Gastroesophageal sphincter (tissue), 4 donors: Measurements from ENCODE around the gene FARS2. TPM values are rescaled to one million over a fixed set of nuclear protein-coding genes. Genes with fewer than 3 reads are reported as not detected.

Experiments used
- ATAC-seq: fragments of 150-250 bp; one replicate; pipeline ENCODE4 v1.9.1; 2016; ENCODE audit warnings: mild to moderate bottlenecking, moderate library complexity
- H3K27ac ChIP-seq, 4 donors: fragments of 200-600 bp; sonication (generic) in 3 of 4; 1 replicate in 3 of 4; 2 replicates in 1 of 4; pipeline ENCODE4 v1.5.1; 2016 to 2019
- H3K27me3 ChIP-seq: fragments of 200-600 bp; sonication (generic); one replicate; pipeline ENCODE4 v1.5.1; 2019
- H3K36me3 ChIP-seq, 2 donors: fragments of 200-600 bp; sonication (generic); one replicate each; pipeline ENCODE4 v1.5.1; 2019; ENCODE audit warnings: control low read depth in 1 of 2
- H3K4me1 ChIP-seq, 3 donors: fragments of 200-600 bp; sonication (generic); 1 replicate in 2 of 3; 2 replicates in 1 of 3; pipeline ENCODE4 v1.5.1; 2016 to 2019; ENCODE audit warnings: control low read depth in 2 of 3
- H3K4me3 ChIP-seq, 2 donors: fragments of 200-600 bp; sonication (generic); one replicate each; pipeline ENCODE4 v1.5.1; 2019; ENCODE audit warnings: mild to moderate bottlenecking in 1 of 2, moderate library complexity in 1 of 2
- H3K9me3 ChIP-seq, 3 donors: fragments of 200-600 bp; sonication (generic); one replicate each; pipeline ENCODE4 v1.5.1; 2017 to 2019; ENCODE audit warnings: control low read depth in 2 of 3
- EP300 ChIP-seq: sonication (generic); formaldehyde crosslinking; IDR thresholded peaks from one replicate; pipeline ENCODE4 v1.6.1; 2017; ENCODE audit warnings: antibody characterized with exemption, mild to moderate bottlenecking
- POLR2A ChIP-seq, 2 donors: fragments of 450-650 bp; IDR thresholded peaks; one replicate each; pipeline ENCODE4 v1.6.1; 2017; ENCODE audit warnings: antibody characterized with exemption in 2 of 2, mild to moderate bottlenecking in 2 of 2, moderate library complexity in 1 of 2
- POLR2AphosphoS5 ChIP-seq: sonication (generic); formaldehyde crosslinking; IDR thresholded peaks from one replicate; pipeline ENCODE4 v1.6.1; 2017; ENCODE audit warnings: antibody characterized with exemption
- WGBS, 2 donors: methylation state at CpG; one replicate each; pipeline ENCODE4 v1.1.5; 2018; ENCODE audit warnings: low coverage in 1 of 2; 5-methylcytosine and 5-hydroxymethylcytosine counted together
- total RNA-seq, 4 donors: library from RNA; depleted of rRNA; stranded (reverse); fragments of >200 nt; gene quantifications; one replicate each; pipeline ENCODE4 v1.1.0, GENCODE V29; 2016
- TF ChIP-seq, protein P1 (sequence below), 4 experiments: fragments of 200-600 bp in 2 of 4; fragments of 450-650 bp in 2 of 4; sonication (generic) in 1 of 4; IDR thresholded peaks; one replicate each; pipeline ENCODE4 v1.5.1; 2017 to 2019; ENCODE audit warnings: antibody characterized with exemption in 4 of 4, mild to moderate bottlenecking in 2 of 4, moderate library complexity in 2 of 4

Gene FARS2
- total RNA-seq, 4 donors from 2014 or later: 9.8 to 16.3 (median 14.4) TPM

DNA sequence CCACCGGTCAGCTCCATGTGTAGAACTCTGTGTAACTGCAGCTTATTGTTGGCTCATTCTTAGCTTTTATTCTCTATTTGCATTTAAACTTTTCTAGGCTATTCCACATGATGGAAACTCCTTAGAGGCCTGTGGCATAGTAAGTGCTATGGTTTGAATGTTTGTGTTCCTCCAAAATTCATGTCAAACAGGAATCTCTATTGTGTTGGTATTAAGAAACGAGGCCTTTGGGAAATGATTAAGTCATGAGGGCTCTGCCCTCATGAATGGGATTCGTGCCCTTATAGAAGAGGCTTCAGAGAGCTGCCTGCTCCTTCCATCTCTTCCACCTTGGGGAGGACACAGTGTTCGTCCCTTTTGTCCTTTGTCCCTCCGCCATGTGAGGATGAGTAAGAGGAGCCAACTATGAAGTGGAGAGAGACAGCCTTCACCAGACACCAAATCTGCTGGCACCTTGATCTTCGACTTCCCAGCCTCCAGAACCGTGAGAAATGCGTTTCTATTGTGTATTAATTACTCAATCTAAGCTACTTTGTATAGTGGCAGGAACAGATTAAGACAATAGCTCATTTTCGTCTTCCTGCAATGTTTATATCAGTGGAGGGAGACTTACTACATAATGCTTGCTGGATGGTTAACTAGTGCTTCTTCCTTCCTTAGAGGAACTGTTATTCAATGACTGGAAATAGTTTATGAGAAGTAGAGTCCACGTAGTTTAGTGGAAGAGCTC, 361.1 kb downstream of the FARS2 start:
- no peak for ATAC-seq
- H3K27me3 ChIP-seq: no peaks in the 10 kb centered on the region
- no peak overlapping the region for H3K4me3 ChIP-seq
- peak overlapping the region in 1 of 4 donors; percentile 1 for H3K27ac ChIP-seq
- H3K9me3 ChIP-seq: no peaks in the 10 kb centered on the region
- TF ChIP-seq, protein P1, sequence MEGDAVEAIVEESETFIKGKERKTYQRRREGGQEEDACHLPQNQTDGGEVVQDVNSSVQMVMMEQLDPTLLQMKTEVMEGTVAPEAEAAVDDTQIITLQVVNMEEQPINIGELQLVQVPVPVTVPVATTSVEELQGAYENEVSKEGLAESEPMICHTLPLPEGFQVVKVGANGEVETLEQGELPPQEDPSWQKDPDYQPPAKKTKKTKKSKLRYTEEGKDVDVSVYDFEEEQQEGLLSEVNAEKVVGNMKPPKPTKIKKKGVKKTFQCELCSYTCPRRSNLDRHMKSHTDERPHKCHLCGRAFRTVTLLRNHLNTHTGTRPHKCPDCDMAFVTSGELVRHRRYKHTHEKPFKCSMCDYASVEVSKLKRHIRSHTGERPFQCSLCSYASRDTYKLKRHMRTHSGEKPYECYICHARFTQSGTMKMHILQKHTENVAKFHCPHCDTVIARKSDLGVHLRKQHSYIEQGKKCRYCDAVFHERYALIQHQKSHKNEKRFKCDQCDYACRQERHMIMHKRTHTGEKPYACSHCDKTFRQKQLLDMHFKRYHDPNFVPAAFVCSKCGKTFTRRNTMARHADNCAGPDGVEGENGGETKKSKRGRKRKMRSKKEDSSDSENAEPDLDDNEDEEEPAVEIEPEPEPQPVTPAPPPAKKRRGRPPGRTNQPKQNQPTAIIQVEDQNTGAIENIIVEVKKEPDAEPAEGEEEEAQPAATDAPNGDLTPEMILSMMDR (IDR thresholded peaks at IDR 0.05): no peak
- no peak for TF ChIP-seq POLR2A (IDR thresholded peaks at IDR 0.05)
- H3K4me1 ChIP-seq: no peaks in the 10 kb centered on the region
- peaks cover 0 to 7% of the 10 kb centered on the region in 2 donors for H3K36me3 ChIP-seq
- 73 to 81% methylated on average over 4 to 10 of the region's 10 CpGs for WGBS, 2 donors

DNA sequence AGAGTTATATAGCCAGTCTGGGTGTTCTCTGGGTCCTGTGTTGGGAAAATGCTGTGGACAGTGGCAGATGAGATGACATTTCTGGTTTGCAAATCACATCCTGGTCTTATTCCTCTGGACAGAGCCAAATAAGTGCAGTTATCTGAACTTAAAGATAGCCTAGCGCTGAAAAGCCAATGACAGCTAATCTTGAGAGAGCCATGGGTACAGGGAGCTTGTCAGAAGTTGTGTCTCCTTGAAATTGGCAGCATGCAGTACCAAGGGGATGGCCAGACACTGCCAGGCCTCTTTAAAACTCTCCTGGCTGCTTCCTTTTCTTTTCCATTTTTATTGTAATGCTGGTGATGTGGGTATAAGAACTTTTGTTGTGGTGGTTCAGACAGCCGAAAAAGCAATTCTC, 362.5 kb downstream of the FARS2 start:
- no peaks in the 10 kb centered on the region for H3K27me3 ChIP-seq
- H3K4me1 ChIP-seq: no peaks in the 10 kb centered on the region
- peaks cover 0 to 7% of the 10 kb centered on the region in 2 donors for H3K36me3 ChIP-seq
- no peaks in the 10 kb centered on the region for H3K9me3 ChIP-seq
- 86 to 100% methylated on average over 1 of the region's 2 CpGs for WGBS, 2 donors
- no peak overlapping the region for H3K27ac ChIP-seq
- no peak overlapping the region for H3K4me3 ChIP-seq
- TF ChIP-seq EP300 (no peak), POLR2AphosphoS5 (no peak), POLR2A (IDR thresholded peaks at IDR 0.05) (no peak)
- TF ChIP-seq, protein P1 (IDR thresholded peaks at IDR 0.05): no peak
- no peak for ATAC-seq

DNA sequence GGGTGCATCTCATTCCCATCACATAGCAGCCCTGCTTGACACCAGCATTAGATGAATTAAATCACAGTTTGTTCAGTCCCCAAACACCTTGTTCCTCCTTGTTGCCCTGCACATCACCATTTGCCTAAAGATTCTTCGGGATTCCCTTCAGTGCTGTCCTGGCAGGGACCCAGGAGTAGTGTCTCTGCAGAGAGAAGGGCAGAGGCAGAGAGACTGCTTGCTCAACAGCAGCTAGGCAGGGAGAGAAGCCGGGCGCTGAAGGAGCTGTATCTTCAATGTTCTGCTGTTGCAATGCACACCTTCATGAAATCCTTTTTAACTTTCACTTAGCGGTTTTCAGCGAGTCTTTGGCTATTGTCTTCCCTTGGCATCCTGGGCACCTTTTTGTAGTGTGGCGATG, 362.9 kb downstream of the FARS2 start:
- TF ChIP-seq EP300 (no peak), POLR2A (IDR thresholded peaks at IDR 0.05) (no peak), POLR2AphosphoS5 (no peak)
- TF ChIP-seq, protein P1 (IDR thresholded peaks at IDR 0.05): no peak
- 88% methylated on average over 3 to 6 of the region's 6 CpGs for WGBS, 2 donors
- ATAC-seq: no peak

DNA sequence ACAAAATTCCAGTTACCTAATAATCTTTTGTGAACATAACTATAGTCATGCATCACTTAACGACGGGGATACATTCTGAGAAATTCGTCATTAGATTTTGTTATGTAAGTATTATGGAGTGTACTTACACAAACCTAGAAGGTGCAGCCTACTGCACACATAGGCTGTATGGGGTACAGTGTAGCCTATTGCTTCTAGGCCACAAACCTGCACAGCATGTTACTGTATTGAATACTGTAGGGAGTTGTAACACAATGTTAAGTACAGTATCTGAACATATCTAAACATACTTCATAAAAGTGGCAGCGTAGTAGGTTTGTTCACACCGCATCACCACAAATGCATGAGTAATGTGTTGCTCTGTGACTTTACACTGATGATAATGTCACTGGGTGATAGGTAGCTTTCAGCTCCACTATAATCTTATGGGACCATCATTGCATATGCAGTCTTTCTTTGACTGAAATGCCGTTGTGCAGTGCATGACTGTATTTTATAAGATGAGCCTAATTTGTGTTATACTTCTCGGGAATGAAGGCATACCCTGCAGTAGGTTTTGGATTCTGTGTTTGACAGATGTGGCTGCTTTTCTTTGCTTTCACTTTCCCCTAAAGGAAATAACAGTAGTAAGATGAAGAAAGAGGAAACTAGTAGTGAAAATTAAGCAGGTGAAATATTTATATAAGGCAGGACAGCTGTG, 365.6 kb downstream of the FARS2 start:
- no peak overlapping the region for H3K4me3 ChIP-seq
- TF ChIP-seq POLR2AphosphoS5: no peak
- TF ChIP-seq, protein P1 (IDR thresholded peaks at IDR 0.05): no peak
- no peak for TF ChIP-seq EP300
- TF ChIP-seq POLR2A (IDR thresholded peaks at IDR 0.05): no peak
- peaks cover 0 to 5% of the 10 kb centered on the region in 2 donors for H3K36me3 ChIP-seq
- H3K27me3 ChIP-seq: no peaks in the 10 kb centered on the region
- H3K9me3 ChIP-seq: no peaks in the 10 kb centered on the region
- H3K27ac ChIP-seq: no peak overlapping the region
- no peak for ATAC-seq
- H3K4me1 ChIP-seq: no peaks in the 10 kb centered on the region
- 73% methylated on average over 6 to 7 of the region's 7 CpGs for WGBS, 2 donors

More for the DNA sequence above, 362.9 kb downstream of the FARS2 start:
- no peak overlapping the region for H3K27ac ChIP-seq
- H3K4me3 ChIP-seq: no peak overlapping the region
- H3K4me1 ChIP-seq: no peaks in the 10 kb centered on the region
- H3K27me3 ChIP-seq: no peaks in the 10 kb centered on the region
- H3K9me3 ChIP-seq: no peaks in the 10 kb centered on the region
- H3K36me3 ChIP-seq: peaks cover 0 to 7% of the 10 kb centered on the region in 2 donors

DNA sequence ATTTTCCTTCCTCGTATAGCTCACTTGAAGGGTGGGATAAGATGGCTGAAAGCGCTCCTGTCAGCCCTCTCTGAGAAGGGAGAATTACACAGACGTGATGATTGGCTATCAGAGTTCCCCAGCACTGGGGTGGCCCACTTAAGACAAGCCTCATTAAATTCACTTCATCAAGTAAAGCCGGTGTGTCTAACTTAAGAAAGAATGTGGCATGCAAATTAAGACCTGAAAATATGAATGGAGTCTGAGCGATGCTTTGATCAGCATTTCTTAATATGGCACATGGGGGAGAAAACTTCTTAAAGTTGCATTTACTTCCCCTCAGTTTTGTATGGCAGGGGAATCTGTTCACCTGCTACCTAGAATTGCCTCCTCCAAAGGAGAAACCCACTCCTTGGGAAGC, 369.3 kb downstream of the FARS2 start:
- TF ChIP-seq EP300 (no peak), POLR2A (IDR thresholded peaks at IDR 0.05) (no peak), POLR2AphosphoS5 (no peak)
- TF ChIP-seq, protein P1 (IDR thresholded peaks at IDR 0.05): no peak

More for the DNA sequence above, 369.3 kb downstream of the FARS2 start:
- Histone ChIP-seq H3K9me3 (no peaks in the 10 kb centered on the region), H3K36me3 (no peaks in the 10 kb centered on the region), H3K27me3 (no peaks in the 10 kb centered on the region), H3K4me1 (no peaks in the 10 kb centered on the region), H3K27ac (no peak overlapping the region), H3K4me3 (no peak overlapping the region)
- 83 to 94% methylated on average over 3 of the region's 5 CpGs for WGBS, 2 donors
- no peak for ATAC-seq
